GM19397 (cell line): ENCODE results near the gene TTYH1.

Source experiments
- ATAC-seq: cut with Tn5 transposase; IDR thresholded peaks from one replicate; pipeline ENCODE4 v1.9.1; 2021; ENCODE audit warnings: mild to moderate bottlenecking, moderate library complexity; ENCODE audit not compliant: unreplicated experiment

Gene TTYH1

DNA sequence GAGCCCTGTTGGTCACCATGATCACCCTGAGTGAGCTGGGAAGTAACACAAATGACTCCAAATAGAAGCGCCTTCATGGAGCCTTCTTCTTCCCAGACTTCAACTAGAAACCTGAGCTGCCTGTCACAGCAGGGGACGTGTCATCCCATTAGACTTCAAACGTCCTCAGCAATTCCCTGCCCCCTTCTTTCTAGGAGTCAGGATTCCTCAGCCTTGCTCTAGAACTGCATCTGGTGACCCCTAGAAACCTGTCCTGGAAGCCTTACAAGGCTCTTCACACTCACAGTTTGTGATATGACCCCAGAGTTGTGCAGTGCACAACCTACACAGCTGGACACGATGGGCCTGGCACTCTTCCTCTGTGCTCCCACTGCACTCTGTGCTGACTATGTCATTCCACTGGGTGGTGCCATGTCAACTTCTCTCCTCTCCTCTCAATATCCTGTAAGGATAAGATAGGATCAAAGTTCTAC lies 23.6 kb upstream of the TTYH1 start:
- no peak for ATAC-seq

GRCh38 chr19:54392105-54392504 lies 23.2 kb upstream of the TTYH1 start:
- no peak for ATAC-seq

- no peak for ATAC-seq
Observed at GRCh38 chr19:54393381-54393780, 21.9 kb upstream of the TTYH1 start.

DNA sequence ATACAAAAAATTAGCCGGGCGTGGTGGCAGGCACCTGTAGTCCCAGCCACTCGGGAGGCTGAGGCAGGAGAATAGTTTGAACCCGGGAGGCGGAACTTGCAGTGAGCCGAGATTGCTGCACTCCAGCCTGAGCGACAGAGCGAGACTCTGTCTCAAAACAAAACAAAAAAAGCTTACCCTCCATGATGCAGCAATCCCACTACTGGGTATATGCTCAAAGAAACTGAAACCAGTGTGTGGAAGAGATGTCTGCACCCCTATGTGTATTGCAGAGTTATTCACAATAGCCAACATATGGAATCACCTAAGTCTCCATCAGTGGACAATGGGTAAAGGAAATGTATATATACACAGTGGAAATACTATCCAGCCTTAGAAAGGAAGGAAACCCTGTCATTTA lies 19.6 kb upstream of the TTYH1 start:
- ATAC-seq = no peak

DNA sequence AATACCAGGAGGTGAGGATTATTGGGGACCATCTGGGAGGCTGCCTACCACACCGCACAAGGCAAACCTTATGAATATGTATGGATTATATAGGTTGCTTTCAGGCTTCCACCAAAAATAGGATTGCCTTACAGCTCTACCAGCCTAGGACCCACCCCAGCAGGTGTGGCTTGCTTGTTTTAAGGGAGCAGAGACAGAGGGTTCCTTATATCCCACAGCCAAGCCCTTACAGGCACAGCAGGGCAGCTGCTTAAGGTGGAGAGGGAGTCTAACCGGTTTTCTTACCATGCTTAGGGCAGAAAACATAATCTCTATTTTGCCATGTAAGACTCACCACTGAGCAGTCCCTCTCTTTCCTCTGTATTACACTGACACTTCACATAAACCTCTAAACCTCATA lies 16.1 kb upstream of the TTYH1 start:
- no peak for ATAC-seq

DNA sequence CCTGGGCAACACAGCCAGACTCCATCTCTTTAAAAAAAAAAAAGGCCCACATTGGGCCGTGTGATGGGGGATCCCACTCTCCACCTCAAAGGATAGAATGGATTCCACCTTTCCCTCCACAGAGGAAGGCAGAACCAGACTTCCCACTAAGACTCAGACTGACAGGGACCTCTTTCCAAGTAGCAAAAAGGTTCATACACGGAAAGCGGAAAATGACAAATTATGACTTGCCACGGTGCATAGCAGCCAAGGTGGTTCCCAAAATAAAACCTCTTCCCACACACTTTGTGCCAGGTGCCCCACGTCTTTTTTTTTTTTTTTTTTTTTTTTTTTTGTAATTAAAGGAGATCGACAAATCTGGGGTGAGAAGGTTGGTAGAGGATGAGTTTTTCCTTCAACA lies 14.4 kb upstream of the TTYH1 start:
- no peak for ATAC-seq

DNA sequence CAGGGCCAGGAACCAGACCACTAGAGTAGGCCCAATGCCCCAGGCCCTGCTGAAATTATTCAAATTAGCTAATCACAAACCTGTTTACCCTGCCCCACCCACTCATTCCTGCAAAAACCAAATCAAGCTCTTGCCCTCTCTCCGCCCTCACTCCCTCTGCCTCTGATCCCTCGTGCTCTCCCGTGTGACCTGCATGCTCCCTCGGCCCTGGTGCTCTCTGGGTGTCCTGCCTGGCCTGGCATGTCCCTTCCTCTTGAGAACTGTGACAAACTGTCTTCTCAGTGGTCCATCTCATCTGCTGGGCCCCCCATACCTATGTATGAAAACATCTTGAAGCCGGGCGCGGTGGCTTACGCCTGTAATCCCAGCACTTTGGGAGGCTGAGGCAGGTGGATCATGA lies 12.2 kb upstream of the TTYH1 start:
- ATAC-seq = no peak

GRCh38 chr19:54405628-54406027 lies 9.6 kb upstream of the TTYH1 start:
- ATAC-seq = no peak

GRCh38 chr19:54407780-54408179 lies 7.5 kb upstream of the TTYH1 start:
- ATAC-seq = no peak

- no peak for ATAC-seq
Observed at GRCh38 chr19:54408456-54409026, 6.7 kb upstream of the TTYH1 start.

- no peak for ATAC-seq
Observed at GRCh38 chr19:54411033-54411432, 4.2 kb upstream of the TTYH1 start.

- ATAC-seq = no peak
Observed at GRCh38 chr19:54412877-54413276, 2.4 kb upstream of the TTYH1 start.

GRCh38 chr19:54414156-54414555 lies 1.1 kb upstream of the TTYH1 start:
- ATAC-seq = no peak

GRCh38 chr19:54415901-54416673 lies 823 bp downstream of the TTYH1 start:
- no peak for ATAC-seq

DNA sequence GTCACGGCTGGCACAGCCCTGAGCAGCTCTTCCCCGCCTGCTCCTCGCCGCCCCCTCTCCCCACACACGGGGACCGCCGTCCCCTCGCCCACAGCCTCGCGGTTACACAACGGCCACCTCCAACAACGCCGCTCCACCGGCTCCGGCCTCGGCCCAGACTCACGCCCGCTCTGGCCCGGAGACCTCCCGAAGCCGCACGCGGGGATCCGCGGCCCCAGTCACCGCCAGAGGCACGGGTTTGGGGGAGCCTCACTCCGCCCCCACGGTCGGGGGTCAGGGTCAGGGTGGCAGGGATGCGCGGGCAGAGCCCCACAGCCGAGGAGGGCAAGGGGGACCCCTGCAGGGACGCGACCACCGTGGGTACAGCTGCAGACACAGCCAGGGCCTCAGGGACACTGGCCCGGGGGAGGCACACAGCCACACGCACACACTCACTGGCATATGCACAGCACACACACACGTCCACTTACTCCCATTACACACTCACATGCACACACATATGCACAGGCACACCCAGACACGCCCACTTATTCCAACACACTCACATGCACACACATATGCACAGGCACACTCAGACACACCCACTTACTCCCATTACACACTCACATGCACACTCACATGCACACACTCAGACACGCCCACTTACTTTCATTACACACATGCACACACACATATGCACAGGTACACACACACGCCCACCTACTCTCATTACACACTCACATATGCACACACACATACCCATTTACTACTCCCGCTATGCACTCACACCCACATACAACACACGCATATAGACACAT lies 1.6 kb downstream of the TTYH1 start:
- no peak for ATAC-seq

DNA sequence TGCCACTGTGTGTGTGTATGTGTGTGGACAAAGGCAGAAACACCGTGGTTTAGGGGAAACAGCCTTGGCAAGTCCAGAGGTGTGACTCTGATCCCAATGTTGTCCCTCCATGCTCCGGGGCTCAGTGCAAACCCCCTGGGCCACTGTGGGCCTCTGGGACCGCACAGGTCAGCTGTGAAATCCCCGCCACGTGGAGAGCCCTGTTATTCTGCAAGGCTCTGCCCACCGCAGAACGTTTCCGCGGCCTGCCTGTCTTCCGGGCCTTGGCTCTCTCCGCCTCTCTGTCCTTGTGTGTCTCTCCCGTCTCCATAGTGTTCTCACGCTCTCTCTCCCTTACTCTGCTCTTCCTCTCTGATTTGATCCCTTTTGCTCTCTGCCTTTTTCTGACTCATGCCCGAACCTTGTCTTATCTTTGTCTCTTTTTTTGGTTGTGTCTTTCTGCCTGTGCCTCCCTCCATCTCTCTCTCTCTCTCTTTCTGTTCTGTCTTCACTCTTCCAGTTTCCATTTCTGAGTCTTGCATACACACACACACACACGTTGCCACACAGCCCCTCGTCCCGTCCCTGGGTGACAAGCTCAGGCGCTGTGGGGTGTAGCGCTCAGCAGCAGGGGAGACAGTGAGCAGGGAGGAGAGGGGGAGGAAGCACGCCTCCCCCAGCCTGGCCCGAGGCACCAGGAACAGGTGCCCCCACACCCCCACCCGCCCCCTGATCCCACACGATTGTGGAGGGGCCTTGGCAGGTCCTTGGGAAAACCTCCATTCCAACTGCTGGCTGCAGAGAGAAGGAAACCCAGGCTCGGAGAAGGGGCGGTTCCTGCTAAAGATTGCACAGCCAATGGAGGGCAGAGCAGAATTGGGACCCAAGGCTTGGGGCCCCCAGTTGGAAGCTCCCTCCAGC lies 3.0 kb downstream of the TTYH1 start:
- no peak for ATAC-seq

GRCh38 chr19:54418930-54419800 lies 3.9 kb downstream of the TTYH1 start:
- ATAC-seq = no peak

- ATAC-seq = no peak
Observed at GRCh38 chr19:54420068-54420382, 4.8 kb downstream of the TTYH1 start.

DNA sequence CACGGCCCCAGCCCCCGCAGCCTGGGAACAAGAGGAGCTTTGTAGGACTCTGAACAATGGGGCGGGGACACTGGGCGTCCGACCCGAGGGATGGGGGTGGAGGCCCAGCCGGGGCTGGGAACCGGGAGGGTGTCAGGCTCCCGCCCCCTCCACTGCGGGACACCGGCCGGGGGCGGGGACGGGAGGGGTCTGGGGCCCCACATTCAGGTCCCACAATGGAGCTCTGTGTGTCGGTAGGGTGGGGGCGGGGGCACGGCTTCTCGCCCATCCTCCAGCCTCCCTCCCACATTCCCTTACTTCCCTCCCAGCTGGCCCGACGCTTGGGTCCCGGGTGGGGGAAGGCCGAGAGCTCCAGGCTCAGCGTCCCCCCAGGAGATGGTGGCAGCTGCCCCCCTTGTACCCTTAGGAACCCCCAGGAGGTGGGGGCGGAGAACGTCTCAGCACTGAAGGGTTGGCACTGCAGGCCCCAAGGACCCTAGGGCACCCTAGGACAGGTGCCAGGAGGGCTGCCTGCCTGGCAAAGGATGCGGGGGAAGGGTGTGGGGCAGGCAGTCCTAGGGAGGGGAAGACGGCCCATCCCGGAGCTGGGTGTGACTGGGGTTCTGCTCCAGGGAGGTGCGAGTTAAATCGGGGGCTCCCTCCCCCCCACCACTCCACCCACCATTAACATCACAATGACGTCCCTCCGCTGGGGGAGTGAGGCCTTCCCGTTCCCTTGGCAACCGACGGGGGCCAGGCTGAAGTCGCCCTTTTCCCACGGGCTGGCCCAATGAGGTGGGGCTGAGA lies 5.3 kb downstream of the TTYH1 start:
- ATAC-seq = no peak
